DOHH2 (cell line): ENCODE data around the gene SCO2.
A peak's percentile ranks its signal among the peaks of the same experiment; 100 is the strongest.

Experiments
- H3F3A ChIP-seq: fragments of 200-600 bp; sonication (generic), shearing (Covaris generic); 2 replicates; pipeline ENCODE4 v1.6.0; 2016; ENCODE audit warnings: antibody characterized with exemption, mild to moderate bottlenecking; ENCODE audit not compliant: control insufficient read depth, insufficient read depth
- H3K27ac ChIP-seq: fragments of 200-600 bp; sonication (generic); 2 replicates; pipeline ENCODE4 v1.5.1; 2014; ENCODE audit warnings: low read depth, mild to moderate bottlenecking, low read length, moderate library complexity
- H3K27me3 ChIP-seq: fragments of 200-600 bp; sonication (generic); 2 replicates; pipeline ENCODE4 v1.6.1; 2014; ENCODE audit warnings: mild to moderate bottlenecking, low read length, mixed read lengths; ENCODE audit not compliant: control insufficient read depth
- H3K36me3 ChIP-seq: fragments of 200-600 bp; sonication (generic); 2 replicates; pipeline ENCODE4 v1.6.1; 2014; ENCODE audit warnings: mild to moderate bottlenecking, low read length, moderate library complexity, mixed read lengths; ENCODE audit not compliant: control insufficient read depth
- H3K4me1 ChIP-seq: fragments of 200-600 bp; sonication (generic); 2 replicates; pipeline ENCODE4 v1.6.1; 2014; ENCODE audit warnings: mild to moderate bottlenecking, low read length, mixed read lengths; ENCODE audit not compliant: control insufficient read depth
- H3K4me2 ChIP-seq: fragments of 200-600 bp; sonication (generic); 2 replicates; pipeline ENCODE4 v1.6.0; 2014; ENCODE audit warnings: mild to moderate bottlenecking, low read length, moderate library complexity
- H3K4me3 ChIP-seq: fragments of 200-600 bp; sonication (generic); 2 replicates; pipeline ENCODE4 v1.5.1; 2014; ENCODE audit warnings: mild to moderate bottlenecking, low read length, mixed read lengths
- H3K79me2 ChIP-seq: fragments of 200-600 bp; sonication (generic); 2 replicates; pipeline ENCODE4 v1.6.1; 2014; ENCODE audit warnings: mild to moderate bottlenecking, low read length, mixed read lengths; ENCODE audit not compliant: control insufficient read depth
- H3K9me2 ChIP-seq: fragments of 200-600 bp; sonication (generic); replicated peaks from 2 replicates; pipeline ENCODE4 v1.6.1; 2014; ENCODE audit warnings: mild to moderate bottlenecking, low read length, mixed read lengths; ENCODE audit not compliant: control insufficient read depth
- H3K9me3 ChIP-seq: fragments of 200-600 bp; sonication (generic); 2 replicates; pipeline ENCODE4 v1.6.1; 2014; ENCODE audit warnings: antibody characterized with exemption, low read length, mixed read lengths; ENCODE audit not compliant: control insufficient read depth, insufficient read depth
- H4K20me1 ChIP-seq: fragments of 200-600 bp; sonication (generic); 2 replicates; pipeline ENCODE4 v1.6.0; 2014; ENCODE audit warnings: low read depth, mild to moderate bottlenecking, antibody characterized with exemption, low read length, moderate library complexity; ENCODE audit not compliant: control insufficient read depth, insufficient read depth
- EZH2phosphoT487 ChIP-seq: fragments of 200-600 bp; sonication (generic); IDR thresholded peaks from 2 replicates; pipeline ENCODE4 v1.6.1; 2017; ENCODE audit warnings: borderline replicate concordance, mild to moderate bottlenecking, antibody characterized with exemption, low read length, moderate library complexity, mixed read lengths
- TF ChIP-seq, protein P1 (sequence below): fragments of 200-600 bp; sonication (generic); IDR thresholded peaks from one replicate; pipeline ENCODE4 v1.5.1; 2014; ENCODE audit warnings: antibody characterized with exemption, mild to moderate bottlenecking, low read depth, low read length; ENCODE audit not compliant: poor library complexity, severe bottlenecking

SCO2 gene

DNA sequence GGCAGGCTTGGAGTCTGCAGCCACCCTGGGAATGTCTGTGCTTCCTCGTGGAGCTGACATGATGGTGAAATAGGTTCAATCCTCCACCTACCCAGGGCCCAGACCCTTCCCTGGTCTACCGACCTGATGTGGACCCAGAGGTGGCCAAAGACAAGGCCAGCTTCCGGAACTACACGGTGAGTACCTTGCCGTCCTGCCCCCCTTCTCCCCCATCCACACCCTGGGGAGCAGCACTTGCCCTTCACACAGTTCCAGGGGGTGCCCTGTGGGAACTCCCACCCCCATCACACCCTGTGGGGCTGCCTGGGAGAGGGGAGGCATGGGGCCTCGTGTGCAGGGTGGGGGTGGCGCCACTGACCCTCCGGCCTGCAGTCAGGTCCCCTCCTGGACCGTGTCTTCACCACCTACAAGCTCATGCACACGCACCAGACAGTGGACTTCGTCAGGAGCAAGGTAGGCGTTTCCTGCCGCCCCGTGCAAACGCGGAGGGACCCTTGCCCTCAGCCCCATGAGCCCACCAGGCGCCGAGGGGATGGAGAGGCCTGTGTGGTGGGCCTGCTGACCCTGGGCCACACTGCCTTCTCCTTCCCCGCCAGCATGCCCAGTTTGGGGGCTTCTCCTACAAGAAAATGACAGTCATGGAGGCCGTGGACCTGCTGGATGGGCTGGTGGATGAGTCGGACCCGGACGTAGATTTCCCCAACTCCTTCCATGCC, 38.0 kb downstream of the SCO2 start:
- Histone ChIP-seq H4K20me1 (no peaks in the 10 kb centered on the region), H3K27ac (no peak overlapping the region), H3F3A (no peaks in the 10 kb centered on the region), H3K4me1 (peaks cover 20% of the 10 kb centered on the region), H3K4me2 (no peak overlapping the region), H3K36me3 (no peaks in the 10 kb centered on the region), H3K27me3 (peaks cover 5% of the 10 kb centered on the region), H3K9me3 (no peaks in the 10 kb centered on the region), H3K79me2 (no peaks in the 10 kb centered on the region), H3K4me3 (no peak overlapping the region), H3K9me2 (no peaks in the 10 kb centered on the region)
- TF ChIP-seq EZH2phosphoT487, result no peak
- TF ChIP-seq, protein P1, sequence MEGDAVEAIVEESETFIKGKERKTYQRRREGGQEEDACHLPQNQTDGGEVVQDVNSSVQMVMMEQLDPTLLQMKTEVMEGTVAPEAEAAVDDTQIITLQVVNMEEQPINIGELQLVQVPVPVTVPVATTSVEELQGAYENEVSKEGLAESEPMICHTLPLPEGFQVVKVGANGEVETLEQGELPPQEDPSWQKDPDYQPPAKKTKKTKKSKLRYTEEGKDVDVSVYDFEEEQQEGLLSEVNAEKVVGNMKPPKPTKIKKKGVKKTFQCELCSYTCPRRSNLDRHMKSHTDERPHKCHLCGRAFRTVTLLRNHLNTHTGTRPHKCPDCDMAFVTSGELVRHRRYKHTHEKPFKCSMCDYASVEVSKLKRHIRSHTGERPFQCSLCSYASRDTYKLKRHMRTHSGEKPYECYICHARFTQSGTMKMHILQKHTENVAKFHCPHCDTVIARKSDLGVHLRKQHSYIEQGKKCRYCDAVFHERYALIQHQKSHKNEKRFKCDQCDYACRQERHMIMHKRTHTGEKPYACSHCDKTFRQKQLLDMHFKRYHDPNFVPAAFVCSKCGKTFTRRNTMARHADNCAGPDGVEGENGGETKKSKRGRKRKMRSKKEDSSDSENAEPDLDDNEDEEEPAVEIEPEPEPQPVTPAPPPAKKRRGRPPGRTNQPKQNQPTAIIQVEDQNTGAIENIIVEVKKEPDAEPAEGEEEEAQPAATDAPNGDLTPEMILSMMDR, result no peak

DNA sequence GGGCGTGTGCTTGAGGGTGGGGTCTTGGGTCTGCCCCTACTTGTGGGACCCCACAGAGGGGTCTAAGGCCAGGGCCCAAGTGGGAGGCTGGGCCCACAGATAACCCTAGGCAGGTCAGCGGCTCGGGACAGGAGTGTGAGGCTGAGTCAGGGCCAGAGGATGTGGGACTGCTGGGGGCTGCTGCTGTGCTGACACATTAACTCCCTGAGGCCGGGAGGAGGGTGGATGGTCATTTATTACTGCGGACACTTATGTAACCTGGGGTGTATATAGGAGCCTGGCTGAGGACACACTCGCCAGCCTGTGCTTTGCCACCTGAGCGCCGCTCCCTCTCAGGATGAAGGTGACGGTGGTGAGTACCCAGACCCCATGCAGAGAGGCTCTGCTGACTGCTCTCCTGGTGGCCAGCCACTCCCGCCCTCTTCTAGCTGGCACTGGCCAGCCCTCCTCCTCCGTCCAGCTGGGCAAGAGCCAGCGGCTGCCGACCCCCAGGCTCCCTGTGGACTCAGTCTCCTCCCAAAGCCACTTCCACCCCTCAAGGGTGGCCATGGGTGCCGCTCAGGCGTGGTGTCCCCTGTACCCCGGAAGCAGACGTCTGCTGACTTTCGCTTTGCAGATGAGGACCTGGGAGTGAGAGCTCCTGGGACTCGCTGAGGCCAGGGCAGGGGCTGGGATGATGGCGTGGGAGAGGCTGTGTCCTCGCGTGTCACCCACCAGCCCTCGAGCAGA, 38.7 kb downstream of the SCO2 start, which contains the start of gene MIOX:
Gene MIOX (plus strand): TSS at position 299 of the 729 bp plus-strand sequence. CDS start 39 bp downstream, at position 338.
- H3K9me2 ChIP-seq, result no peaks in the 10 kb centered on the region
- H3K27ac ChIP-seq, result no peak within 1 kb of the TSS
- no peaks in the 10 kb centered on the region for H4K20me1 ChIP-seq
- H3K79me2 ChIP-seq, result no peaks in the 10 kb centered on the region
- H3K4me3 ChIP-seq, result no peak within 1 kb of the TSS
- H3F3A ChIP-seq, result no peaks in the 10 kb centered on the region
- peaks cover 13% of the 10 kb centered on the region for H3K27me3 ChIP-seq
- no peaks in the 10 kb centered on the region for H3K36me3 ChIP-seq
- TF ChIP-seq, protein P1, result no peak
- TF ChIP-seq EZH2phosphoT487, result no peak
- no peaks in the 10 kb centered on the region for H3K9me3 ChIP-seq
- H3K4me2 ChIP-seq, result no peak within 1 kb of the TSS
- H3K4me1 ChIP-seq, result peaks cover 26% of the 10 kb centered on the region

DNA sequence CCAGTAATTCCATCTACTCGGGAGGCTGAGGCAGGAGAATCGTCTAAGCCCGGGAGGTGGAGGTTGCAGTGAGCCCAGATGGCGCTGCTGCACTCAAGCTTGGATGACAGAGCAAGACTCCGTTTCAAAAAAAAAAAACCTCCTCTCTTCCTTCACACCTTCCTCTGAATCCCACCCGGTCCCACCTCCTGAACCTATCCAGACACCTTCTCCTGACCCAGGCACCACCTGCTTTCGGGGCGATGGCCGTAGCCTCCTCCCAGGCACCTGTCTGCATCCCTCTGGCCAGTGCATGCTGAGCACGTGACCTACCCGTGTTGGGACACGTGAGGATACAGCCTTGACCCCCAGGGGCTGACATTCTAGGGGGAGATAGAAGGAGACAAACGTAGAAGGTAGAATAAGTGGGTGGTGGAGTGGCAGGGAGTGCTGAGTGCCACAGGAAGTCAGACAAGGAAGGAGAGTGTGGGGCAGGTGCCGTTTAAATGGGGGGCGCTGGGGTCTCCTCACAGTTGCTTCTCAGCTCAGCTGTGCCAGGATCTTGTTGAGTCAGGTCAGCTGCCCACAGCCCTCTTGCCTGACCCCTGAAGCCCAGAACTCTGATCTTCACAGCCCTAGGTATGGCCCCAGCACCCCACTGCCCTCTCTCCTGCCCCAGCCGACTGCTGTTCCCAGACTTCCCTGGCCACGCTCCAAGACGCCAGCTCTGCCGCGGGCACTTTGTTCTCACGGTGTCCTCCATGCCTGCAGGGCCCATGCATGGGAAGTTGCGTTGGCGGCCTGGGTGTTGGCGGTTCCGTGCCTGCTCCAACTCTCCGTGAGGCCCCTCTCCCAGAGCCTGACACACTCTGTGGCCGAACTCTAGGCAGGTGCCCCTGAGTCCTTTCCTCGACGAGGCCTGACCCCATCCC, 39.9 kb downstream of the SCO2 start:
- H3K9me3 ChIP-seq, result no peaks in the 10 kb centered on the region
- H3K4me1 ChIP-seq, result peaks cover 23% of the 10 kb centered on the region
- no peak overlapping the region for H3K4me3 ChIP-seq
- no peak overlapping the region for H3K4me2 ChIP-seq
- no peaks in the 10 kb centered on the region for H3K9me2 ChIP-seq
- no peaks in the 10 kb centered on the region for H4K20me1 ChIP-seq
- H3K27me3 ChIP-seq, result peaks cover 20% of the 10 kb centered on the region
- no peaks in the 10 kb centered on the region for H3K79me2 ChIP-seq
- no peak for TF ChIP-seq EZH2phosphoT487
- TF ChIP-seq, protein P1, result peak; percentile 24
- no peaks in the 10 kb centered on the region for H3F3A ChIP-seq
- H3K36me3 ChIP-seq, result no peaks in the 10 kb centered on the region
- no peak overlapping the region for H3K27ac ChIP-seq
